Occipital lobe (tissue), 2 donors: ENCODE results near the gene FHL3. TPM values are rescaled to one million over a fixed set of nuclear protein-coding genes. Genes with fewer than 3 reads are reported as not detected.

Experiments
- small RNA-seq: library from RNA; depleted of rRNA; stranded (forward); fragments of <200 nt; gene quantifications from one replicate; pipeline ENCODE3, GENCODE V24; 2014
- total RNA-seq: library from RNA; depleted of rRNA; stranded (reverse); fragments of >200 nt; gene quantifications from one replicate; pipeline ENCODE4 v1.2.3, GENCODE V29; 2014

FHL3 gene
- total RNA-seq, 1 donor from 2014 or later = 4.1 TPM

Small RNA genes lying within 50 kb of the gene (small RNA-seq; reads per million reads assigned to genes)
- not detected for gene RF00017
- not detected for gene RNU6-510P

Other genes starting within 250 kb of the FHL3 start
- gene EPHA10, start 240.4 kb downstream of the FHL3 start, total RNA-seq = 10.1 TPM
- gene MANEAL, start 211.7 kb downstream of the FHL3 start, total RNA-seq = 30.7 TPM
- gene C1orf122, start 197.7 kb downstream of the FHL3 start, total RNA-seq = 10.3 TPM
- gene YRDC, start 197.3 kb downstream of the FHL3 start, total RNA-seq = 14.3 TPM
- 3.1 TPM for gene MTF1, start 145.9 kb downstream of the FHL3 start, total RNA-seq
- gene INPP5B, start 58.5 kb downstream of the FHL3 start, total RNA-seq = 16.7 TPM
- gene SF3A3, start 15.5 kb downstream of the FHL3 start, total RNA-seq = 53.5 TPM
- gene UTP11, start 7.2 kb upstream of the FHL3 start, total RNA-seq = 52.9 TPM
- gene POU3F1, start 41.3 kb upstream of the FHL3 start, total RNA-seq = 9.4 TPM